ENCODE results near the gene PPIB. TPM values are rescaled to one million over a fixed set of nuclear protein-coding genes. Genes with fewer than 3 reads are reported as not detected.

PPIB gene
- total and polyA plus RNA-seq, 12 donors = 60.3 to 600 (median 88.1) TPM

- DNase-seq (no peak), ATAC-seq (peak; percentile 42 to 73 (median 54))
- Histone ChIP-seq H3K27ac (peak overlapping the region in 3 of 10 donors; percentile 15 to 34 (median 26)), H3K27me3 (no peaks in the 10 kb centered on the region), H3K4me3 (no peak overlapping the region), H3K4me1 (peaks cover 0 to 33% (median 19%) of the 10 kb centered on the region in 9 donors), H3K36me3 (peaks cover 0 to 93% (median 41%) of the 10 kb centered on the region in 9 donors), H3K9me3 (no peaks in the 10 kb centered on the region)
- TF ChIP-seq CTCF (IDR thresholded peaks at IDR 0.05) = peak in 7 of 9 donors; percentile 8 to 43 (median 14)
- WGBS, 2 donors = 62 to 64% methylated on average over 8 of the region's 8 CpGs
- intact Hi-C loops (cut with DNase I) = no loop called here
Observed at GRCh38 chr15:64137226-64137833, 25.5 kb downstream of the PPIB start.

GRCh38 chr15:64136347-64136746 is 26.5 kb downstream of the PPIB start:
- peaks cover 0 to 93% (median 49%) of the 10 kb centered on the region in 9 donors for H3K36me3 ChIP-seq
- no peaks in the 10 kb centered on the region for H3K27me3 ChIP-seq
- ATAC-seq (no peak), DNase-seq (no peak)
- 87 to 97% methylated on average over 7 of the region's 7 CpGs for WGBS, 2 donors
- H3K4me3 ChIP-seq = no peak overlapping the region
- TF ChIP-seq CTCF (IDR thresholded peaks at IDR 0.05) = no peak
- H3K4me1 ChIP-seq = peaks cover 0 to 34% (median 21%) of the 10 kb centered on the region in 9 donors
- no peaks in the 10 kb centered on the region for H3K9me3 ChIP-seq
- intact Hi-C loops (cut with DNase I) = no loop called here
- no peak overlapping the region for H3K27ac ChIP-seq

GRCh38 chr15:64134345-64134829 is 28.4 kb downstream of the PPIB start:
- intact Hi-C loops (cut with DNase I) = no loop called here
- 42 to 63% methylated on average over 9 of the region's 9 CpGs for WGBS, 2 donors
- peak in 6 of 8 donors; percentile 18 to 71 (median 42) for ATAC-seq

More at GRCh38 chr15:64134345-64134829, 28.4 kb downstream of the PPIB start:
- Histone ChIP-seq H3K9me3 (no peaks in the 10 kb centered on the region), H3K4me1 (peaks cover 0 to 34% (median 22%) of the 10 kb centered on the region in 9 donors), H3K27me3 (no peaks in the 10 kb centered on the region), H3K36me3 (peaks cover 8 to 96% (median 68%) of the 10 kb centered on the region in 9 donors), H3K4me3 (no peak overlapping the region), H3K27ac (peak overlapping the region in 3 of 10 donors; percentile 15 to 45 (median 20))
- TF ChIP-seq CTCF (IDR thresholded peaks at IDR 0.05) = no peak
- DNase-seq = peak; percentile 53 to 70
